Smooth muscle cell (in vitro differentiated cells): ENCODE results near the gene TBCCD1. TPM values are rescaled to one million over a fixed set of nuclear protein-coding genes. Genes with fewer than 3 reads are reported as not detected.

Experiments
- DNase-seq: peaks from one replicate; lab custom pipeline; 2025; ENCODE audit not compliant: unreplicated experiment; lab: John Stamatoyannopoulos, UW
- H2AFZ ChIP-seq: fragments of 200-600 bp; sonication (generic); 2 replicates; pipeline ENCODE4 v1.6.0; 2016; ENCODE audit warnings: antibody characterized with exemption, low read depth, mild to moderate bottlenecking
- H3F3A ChIP-seq: fragments of 200-600 bp; sonication (generic); 2 replicates; pipeline ENCODE4 v1.6.0; 2017; ENCODE audit warnings: antibody characterized with exemption, low read depth
- H3K27ac ChIP-seq: fragments of 200-600 bp; sonication (generic); 2 replicates; pipeline ENCODE4 v1.5.1; 2016; ENCODE audit warnings: low read depth, mild to moderate bottlenecking
- H3K27me3 ChIP-seq: fragments of 200-600 bp; sonication (generic); 2 replicates; pipeline ENCODE4 v1.6.1; 2016; ENCODE audit warnings: low read depth, mild to moderate bottlenecking
- H3K36me3 ChIP-seq: fragments of 200-600 bp; sonication (generic); 2 replicates; pipeline ENCODE4 v1.5.1; 2016; ENCODE audit warnings: low read depth
- H3K4me1 ChIP-seq: fragments of 200-600 bp; sonication (generic); 2 replicates; pipeline ENCODE4 v1.5.1; 2016; ENCODE audit warnings: low read depth
- H3K4me2 ChIP-seq: fragments of 200-600 bp; sonication (generic); 2 replicates; pipeline ENCODE4 v1.6.0; 2016; ENCODE audit warnings: mild to moderate bottlenecking
- H3K4me3 ChIP-seq: fragments of 200-600 bp; sonication (generic); 2 replicates; pipeline ENCODE4 v1.5.1; 2016; ENCODE audit warnings: mild to moderate bottlenecking
- H3K79me2 ChIP-seq: fragments of 200-600 bp; sonication (generic); 2 replicates; pipeline ENCODE4 v1.6.0; 2016; ENCODE audit warnings: low read depth, mild to moderate bottlenecking
- H3K9ac ChIP-seq: fragments of 200-600 bp; sonication (generic); 2 replicates; pipeline ENCODE4 v1.6.0; 2016; ENCODE audit warnings: low read depth
- H3K9me3 ChIP-seq: fragments of 200-600 bp; sonication (generic); replicated peaks from 2 replicates; pipeline ENCODE4 v1.5.1; 2016; ENCODE audit warnings: low read depth
- H4K20me1 ChIP-seq: fragments of 200-600 bp; sonication (generic); 2 replicates; pipeline ENCODE4 v1.6.0; 2016; ENCODE audit warnings: low read depth
- WGBS: methylation state at CpG from one replicate; pipeline ENCODE4 v1.1.7; 2016; ENCODE audit warnings: low lambda C conversion rate; 5-methylcytosine and 5-hydroxymethylcytosine counted together
- polyA plus RNA-seq: library from polyadenylated mRNA; unstranded; fragments of >200 nt; fragmentation: Nextera tagmentation; extraction: Ambion mirVana; gene quantifications from 2 replicates; pipeline ENCODE4 v1.2.1, GENCODE V29; 2016
- total RNA-seq: library from RNA; depleted of rRNA; stranded (reverse); fragments of >200 nt; gene quantifications from 2 replicates; pipeline ENCODE4 v1.2.3, GENCODE V29; 2014
- TF ChIP-seq, protein P1 (sequence below): fragments of 200-600 bp; sonication (generic); IDR thresholded peaks from 2 replicates; pipeline ENCODE4 v1.5.1; 2017; ENCODE audit warnings: borderline replicate concordance, mild to moderate bottlenecking, antibody characterized with exemption; ENCODE audit not compliant: insufficient read depth, poor library complexity, severe bottlenecking

TBCCD1 gene
- total and polyA plus RNA-seq, 2 experiments from 2014 or later: 12.2 to 19.5 TPM

DNA sequence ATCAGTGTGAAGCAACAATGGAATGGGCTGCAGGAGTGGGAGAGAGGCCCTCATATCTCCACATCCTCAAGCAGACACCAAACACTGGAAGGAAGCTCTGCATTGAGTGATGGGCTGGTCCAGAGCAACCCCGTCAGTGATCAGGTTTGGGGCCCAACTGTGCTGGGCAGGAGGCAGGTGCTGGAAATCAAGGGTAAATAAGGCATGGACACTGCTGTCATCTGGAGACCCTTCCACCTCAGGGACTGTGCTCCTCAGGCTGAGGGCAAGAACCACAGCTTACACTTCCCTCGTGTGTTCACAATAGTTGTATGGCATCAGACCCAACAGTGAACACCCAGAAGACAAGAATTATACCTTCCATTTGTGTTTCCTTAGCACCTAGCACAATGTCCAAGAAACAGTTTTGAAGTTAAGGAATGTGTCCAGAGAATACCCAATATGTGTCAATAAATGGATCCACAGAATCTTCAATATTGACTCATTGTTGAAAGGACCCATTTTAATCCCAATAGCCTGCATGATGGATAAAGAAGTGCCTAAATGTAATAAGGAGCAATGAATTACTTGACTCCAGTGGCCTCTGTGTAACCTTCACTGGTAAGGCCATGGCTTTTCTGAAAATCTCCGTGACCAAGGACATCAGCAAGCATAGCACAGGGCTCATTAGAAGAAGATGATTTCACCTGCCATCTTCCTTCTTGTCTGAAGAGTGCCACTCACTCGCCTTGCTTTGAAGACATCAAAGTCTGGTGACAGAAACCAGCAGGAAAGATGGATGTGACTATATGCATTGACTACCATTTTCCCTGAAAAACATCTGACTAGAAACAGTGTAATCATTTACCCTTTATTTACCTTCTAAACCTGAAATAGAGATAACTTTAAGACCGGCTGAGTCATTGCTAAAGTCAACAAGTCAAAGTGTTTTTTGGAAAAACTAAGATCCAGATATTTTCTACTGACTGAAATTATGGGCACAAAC lies 38.7 kb upstream of the TBCCD1 start:
- WGBS: 89% methylated on average over 5 of the region's 5 CpGs
- Histone ChIP-seq H3F3A (no peaks in the 10 kb centered on the region), H3K4me3 (no peak overlapping the region), H2AFZ (no peak overlapping the region), H3K27me3 (no peaks in the 10 kb centered on the region), H3K9me3 (no peaks in the 10 kb centered on the region), H3K79me2 (no peaks in the 10 kb centered on the region), H3K4me2 (no peak overlapping the region), H3K27ac (no peak overlapping the region), H4K20me1 (no peaks in the 10 kb centered on the region), H3K4me1 (no peaks in the 10 kb centered on the region), H3K9ac (no peak overlapping the region), H3K36me3 (no peaks in the 10 kb centered on the region)
- TF ChIP-seq, protein P1, sequence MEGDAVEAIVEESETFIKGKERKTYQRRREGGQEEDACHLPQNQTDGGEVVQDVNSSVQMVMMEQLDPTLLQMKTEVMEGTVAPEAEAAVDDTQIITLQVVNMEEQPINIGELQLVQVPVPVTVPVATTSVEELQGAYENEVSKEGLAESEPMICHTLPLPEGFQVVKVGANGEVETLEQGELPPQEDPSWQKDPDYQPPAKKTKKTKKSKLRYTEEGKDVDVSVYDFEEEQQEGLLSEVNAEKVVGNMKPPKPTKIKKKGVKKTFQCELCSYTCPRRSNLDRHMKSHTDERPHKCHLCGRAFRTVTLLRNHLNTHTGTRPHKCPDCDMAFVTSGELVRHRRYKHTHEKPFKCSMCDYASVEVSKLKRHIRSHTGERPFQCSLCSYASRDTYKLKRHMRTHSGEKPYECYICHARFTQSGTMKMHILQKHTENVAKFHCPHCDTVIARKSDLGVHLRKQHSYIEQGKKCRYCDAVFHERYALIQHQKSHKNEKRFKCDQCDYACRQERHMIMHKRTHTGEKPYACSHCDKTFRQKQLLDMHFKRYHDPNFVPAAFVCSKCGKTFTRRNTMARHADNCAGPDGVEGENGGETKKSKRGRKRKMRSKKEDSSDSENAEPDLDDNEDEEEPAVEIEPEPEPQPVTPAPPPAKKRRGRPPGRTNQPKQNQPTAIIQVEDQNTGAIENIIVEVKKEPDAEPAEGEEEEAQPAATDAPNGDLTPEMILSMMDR: no peak
- DNase-seq: no peak

DNA sequence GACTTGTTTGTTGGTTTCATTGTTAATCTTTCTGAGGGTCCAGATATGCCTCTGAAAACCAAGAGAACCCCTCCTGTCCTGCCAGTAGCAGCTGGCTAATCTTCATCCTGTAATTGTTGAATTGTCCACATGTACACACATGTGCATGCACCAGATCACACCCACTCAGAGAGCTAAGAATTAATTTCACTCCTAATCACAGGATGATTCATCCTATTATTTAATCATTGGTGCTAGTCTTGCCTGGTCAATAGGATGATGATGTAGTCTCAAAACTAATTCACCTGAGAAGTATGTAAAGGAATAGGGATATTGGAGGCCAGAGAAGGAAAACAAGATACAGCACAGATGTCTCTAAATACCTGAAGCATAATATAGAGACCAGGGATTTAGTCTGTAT lies 37.9 kb upstream of the TBCCD1 start:
- H3K27me3 ChIP-seq: no peaks in the 10 kb centered on the region
- no peaks in the 10 kb centered on the region for H3K4me1 ChIP-seq
- no peak overlapping the region for H3K27ac ChIP-seq
- TF ChIP-seq, protein P1: no peak
- H3K4me3 ChIP-seq: no peak overlapping the region
- no peaks in the 10 kb centered on the region for H4K20me1 ChIP-seq
- DNase-seq: no peak
- H3K4me2 ChIP-seq: no peak overlapping the region
- H2AFZ ChIP-seq: no peak overlapping the region
- no peaks in the 10 kb centered on the region for H3F3A ChIP-seq
- no peaks in the 10 kb centered on the region for H3K36me3 ChIP-seq
- no peak overlapping the region for H3K9ac ChIP-seq
- no peaks in the 10 kb centered on the region for H3K79me2 ChIP-seq
- no peaks in the 10 kb centered on the region for H3K9me3 ChIP-seq

DNA sequence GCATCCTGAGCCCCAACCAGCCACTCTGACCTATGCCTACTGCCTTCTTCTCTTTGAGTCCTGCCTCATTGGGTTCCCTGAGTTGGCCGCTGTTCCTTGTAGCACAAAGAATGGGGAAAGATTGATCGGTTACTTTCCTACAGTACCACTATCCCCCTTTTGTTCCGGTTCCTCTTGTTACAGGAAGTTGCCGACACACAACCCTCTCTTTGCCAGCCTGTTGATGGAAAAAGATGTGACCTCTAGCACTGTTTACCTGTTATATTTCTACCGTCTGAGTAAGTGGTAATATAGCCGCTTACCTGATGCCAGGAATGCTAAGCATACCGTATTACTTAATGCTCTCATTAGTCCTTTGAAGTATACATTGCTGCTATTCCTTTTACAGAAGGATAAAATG lies 36.0 kb upstream of the TBCCD1 start:
- no peaks in the 10 kb centered on the region for H3F3A ChIP-seq
- WGBS: 89% methylated on average over 7 of the region's 7 CpGs
- no peaks in the 10 kb centered on the region for H3K79me2 ChIP-seq
- no peak for DNase-seq
- no peak overlapping the region for H3K9ac ChIP-seq
- H4K20me1 ChIP-seq: no peaks in the 10 kb centered on the region
- H3K27me3 ChIP-seq: no peaks in the 10 kb centered on the region
- H3K4me3 ChIP-seq: no peak overlapping the region
- TF ChIP-seq, protein P1: no peak
- no peaks in the 10 kb centered on the region for H3K9me3 ChIP-seq
- H3K4me2 ChIP-seq: no peak overlapping the region
- H3K27ac ChIP-seq: no peak overlapping the region
- no peaks in the 10 kb centered on the region for H3K4me1 ChIP-seq
- H3K36me3 ChIP-seq: no peaks in the 10 kb centered on the region
- no peak overlapping the region for H2AFZ ChIP-seq

DNA sequence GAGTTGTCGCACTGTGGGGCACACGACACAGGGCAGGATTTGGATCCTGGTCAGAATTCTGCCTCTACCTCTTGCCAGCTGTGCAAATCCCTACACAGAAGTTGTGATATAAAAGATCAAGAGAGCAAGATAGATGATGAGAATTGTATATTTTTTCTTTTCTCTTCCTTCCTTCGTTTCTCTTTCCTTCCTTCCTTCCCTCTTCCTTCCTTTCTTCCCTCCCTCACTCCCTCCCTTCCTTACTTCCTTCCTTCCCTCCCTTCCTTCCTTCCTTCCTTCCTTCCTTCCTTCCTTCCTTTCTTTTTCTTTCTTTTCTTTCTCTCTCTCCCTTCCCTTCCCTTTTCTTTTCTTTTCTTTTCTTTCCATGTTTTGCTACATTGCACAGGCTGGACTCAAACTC lies 33.8 kb upstream of the TBCCD1 start:
- H2AFZ ChIP-seq: no peak overlapping the region
- no peak for DNase-seq
- no peaks in the 10 kb centered on the region for H3K27me3 ChIP-seq
- TF ChIP-seq, protein P1: no peak
- H3K4me1 ChIP-seq: no peaks in the 10 kb centered on the region
- no peak overlapping the region for H3K4me3 ChIP-seq
- H3K79me2 ChIP-seq: no peaks in the 10 kb centered on the region
- no peaks in the 10 kb centered on the region for H4K20me1 ChIP-seq
- H3K9me3 ChIP-seq: no peaks in the 10 kb centered on the region
- H3K36me3 ChIP-seq: no peaks in the 10 kb centered on the region
- H3K27ac ChIP-seq: no peak overlapping the region
- no peak overlapping the region for H3K4me2 ChIP-seq
- H3F3A ChIP-seq: no peaks in the 10 kb centered on the region
- H3K9ac ChIP-seq: no peak overlapping the region
- WGBS: 80% methylated on average over 3 of the region's 3 CpGs
